HepG2 (cell line): Measurements from ENCODE around the gene ZNF169. TPM values are rescaled to one million over a fixed set of nuclear protein-coding genes. Genes with fewer than 3 reads are reported as not detected.

Experiments used
- ARID4A ChIP-seq: sonication (generic); formaldehyde crosslinking; IDR thresholded peaks from 2 replicates; pipeline ENCODE4 v1.5.0; 2020; ENCODE audit warnings: mild to moderate bottlenecking, missing genetic modification reagents, borderline replicate concordance
- CAMTA2 ChIP-seq: sonication (generic); formaldehyde crosslinking; IDR thresholded peaks from 2 replicates; pipeline ENCODE4 v1.4.0; 2020; ENCODE audit warnings: mild to moderate bottlenecking, missing genetic modification reagents, borderline replicate concordance
- DMAP1 ChIP-seq: IDR thresholded peaks from 2 replicates; pipeline ENCODE4 v1.6.1; 2016
- ESRRA ChIP-seq: sonication (generic); formaldehyde crosslinking; IDR thresholded peaks from 2 replicates; pipeline ENCODE4 v1.5.1; 2020; ENCODE audit warnings: mild to moderate bottlenecking, low read depth, missing genetic modification reagents
- FOSL1 ChIP-seq: sonication (generic); formaldehyde crosslinking; IDR thresholded peaks from 2 replicates; pipeline ENCODE4 v1.9.0; 2021; ENCODE audit warnings: missing genetic modification reagents, borderline replicate concordance
- GATAD2A ChIP-seq: IDR thresholded peaks from 2 replicates; pipeline ENCODE4 v1.6.1; 2016
- HES4 ChIP-seq: sonication (generic); formaldehyde crosslinking; IDR thresholded peaks from 2 replicates; pipeline ENCODE4 v1.9.0; 2021; ENCODE audit warnings: mild to moderate bottlenecking, missing genetic modification reagents, borderline replicate concordance
- HNRNPL ChIP-seq: fragments of 200-400 bp; formaldehyde crosslinking; IDR thresholded peaks from 2 replicates; pipeline ENCODE4 v1.6.1; 2017; ENCODE audit warnings: mild to moderate bottlenecking, low read depth, low read length
- HNRNPUL1 ChIP-seq: fragments of 200-400 bp; formaldehyde crosslinking; IDR thresholded peaks from 2 replicates; pipeline ENCODE4 v1.6.1; 2017; ENCODE audit warnings: low read depth, mild to moderate bottlenecking, low read length, moderate library complexity
- MYNN ChIP-seq: sonication (generic); formaldehyde crosslinking; IDR thresholded peaks from 2 replicates; pipeline ENCODE4 v1.4.0; 2020; ENCODE audit warnings: mild to moderate bottlenecking, low read depth, missing genetic modification reagents
- PLRG1 ChIP-seq: fragments of 450-650 bp; conservative IDR thresholded peaks from 2 replicates; pipeline ENCODE4 v1.6.1; 2016
- ZNF12 ChIP-seq: sonication (generic); formaldehyde crosslinking; IDR thresholded peaks from 2 replicates; pipeline ENCODE4 v1.5.0; 2020; ENCODE audit warnings: missing genetic modification reagents
- ZNF160 ChIP-seq: sonication (generic); formaldehyde crosslinking; IDR thresholded peaks from 2 replicates; pipeline ENCODE4 v1.8.0; 2022; ENCODE audit warnings: mild to moderate bottlenecking, inconsistent platforms, missing genetic modification reagents
- ZNF569 ChIP-seq: sonication (generic); formaldehyde crosslinking; IDR thresholded peaks from 2 replicates; pipeline ENCODE4 v1.5.0; 2020; ENCODE audit warnings: mild to moderate bottlenecking, missing genetic modification reagents, moderate library complexity, borderline replicate concordance
- ZNF652 ChIP-seq: IDR thresholded peaks from 2 replicates; pipeline ENCODE4 v1.6.1; 2016; ENCODE audit warnings: low read depth, borderline replicate concordance
- ZNF788 ChIP-seq: sonication (generic); formaldehyde crosslinking; IDR thresholded peaks from 2 replicates; pipeline ENCODE4 v1.5.0; 2020; ENCODE audit warnings: mild to moderate bottlenecking, missing genetic modification reagents, borderline replicate concordance
- ZNF879 ChIP-seq: sonication (generic); formaldehyde crosslinking; IDR thresholded peaks from 2 replicates; pipeline ENCODE4 v1.8.1; 2023; ENCODE audit warnings: missing genetic modification reagents
- polyA plus RNA-seq, 8 experiments: library from polyadenylated mRNA; depleted of rRNA in 3 of 8; stranded (reverse) in 7 of 8; unstranded in 1 of 8; fragments of >200 nt; fragmentation: Illumina TruSeq in 4 of 8; extraction: Trizol in 4 of 8; gene quantifications; 2 replicates each; pipeline versions ENCODE4 v1.2.1 to v1.2.3, GENCODE V29; 2011 to 2016; ENCODE audit warnings: low read depth in 4 of 8, missing spikeins in 1 of 8, mixed read lengths in 1 of 8; ENCODE audit not compliant: insufficient read depth in 1 of 8
- total RNA-seq, 5 experiments: library from RNA; depleted of rRNA; stranded (reverse); fragments of >200 nt; fragmentation: Illumina TruSeq; extraction: Trizol; gene quantifications; 2 replicates each; pipeline ENCODE4 v1.2.3, GENCODE V29; 2016; ENCODE audit warnings: low read depth in 1 of 5
- TF ChIP-seq, protein P1 (sequence below): sonication (generic); formaldehyde crosslinking; IDR thresholded peaks from 2 replicates; pipeline ENCODE4 v1.4.0; 2020; ENCODE audit warnings: missing genetic modification reagents
- TF ChIP-seq, protein P2 (sequence below): IDR thresholded peaks from 2 replicates; pipeline ENCODE4 v1.6.1; 2012; ENCODE audit warnings: low read length, improper control_type of control experiment

ZNF169 gene
- total and polyA plus RNA-seq, 2 of the 13 experiments (the other 11 are each of a cell fraction or from before 2014, with no cell fraction given), result 2.1 to 6.3 TPM

DNA sequence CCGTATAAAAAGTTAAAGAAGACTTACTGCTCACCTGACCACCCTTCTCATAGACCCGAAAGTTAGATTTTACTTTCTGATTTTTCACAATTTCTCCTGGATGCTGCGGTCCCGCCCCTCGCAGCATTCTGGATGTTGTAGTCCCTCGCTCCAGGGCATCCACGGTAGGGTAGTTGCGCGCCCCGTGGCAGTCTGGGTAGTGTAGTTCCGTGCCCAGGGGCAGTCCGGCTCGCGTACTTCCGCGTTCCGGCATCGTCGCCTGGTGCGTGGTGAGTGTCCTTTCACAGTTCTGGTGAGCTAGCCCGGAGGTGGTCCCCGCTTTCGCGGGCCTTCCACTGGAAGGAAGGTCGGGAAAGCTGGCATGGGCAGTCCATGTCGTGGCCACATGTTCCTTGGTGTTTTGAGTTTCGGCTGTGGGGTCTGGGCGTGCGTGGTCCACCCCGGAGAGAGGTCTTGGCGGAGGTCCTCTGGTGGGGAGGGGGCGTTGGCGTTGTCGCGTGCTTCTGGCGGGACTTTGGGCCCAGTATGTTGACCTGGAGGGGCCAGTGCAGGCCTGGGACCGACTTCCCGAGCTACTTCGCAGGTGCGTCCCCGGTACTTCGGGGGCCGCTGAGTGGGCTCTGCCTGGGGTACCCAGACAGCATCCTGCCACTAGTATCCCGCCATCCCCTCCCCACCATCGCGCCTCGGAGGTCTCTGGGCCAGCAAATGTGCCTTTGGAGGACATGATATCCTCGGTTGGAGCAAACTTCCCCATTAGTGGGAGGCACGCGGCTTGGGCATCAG lies at the start of gene ZNF169 (continued):
- TF ChIP-seq, protein P1, sequence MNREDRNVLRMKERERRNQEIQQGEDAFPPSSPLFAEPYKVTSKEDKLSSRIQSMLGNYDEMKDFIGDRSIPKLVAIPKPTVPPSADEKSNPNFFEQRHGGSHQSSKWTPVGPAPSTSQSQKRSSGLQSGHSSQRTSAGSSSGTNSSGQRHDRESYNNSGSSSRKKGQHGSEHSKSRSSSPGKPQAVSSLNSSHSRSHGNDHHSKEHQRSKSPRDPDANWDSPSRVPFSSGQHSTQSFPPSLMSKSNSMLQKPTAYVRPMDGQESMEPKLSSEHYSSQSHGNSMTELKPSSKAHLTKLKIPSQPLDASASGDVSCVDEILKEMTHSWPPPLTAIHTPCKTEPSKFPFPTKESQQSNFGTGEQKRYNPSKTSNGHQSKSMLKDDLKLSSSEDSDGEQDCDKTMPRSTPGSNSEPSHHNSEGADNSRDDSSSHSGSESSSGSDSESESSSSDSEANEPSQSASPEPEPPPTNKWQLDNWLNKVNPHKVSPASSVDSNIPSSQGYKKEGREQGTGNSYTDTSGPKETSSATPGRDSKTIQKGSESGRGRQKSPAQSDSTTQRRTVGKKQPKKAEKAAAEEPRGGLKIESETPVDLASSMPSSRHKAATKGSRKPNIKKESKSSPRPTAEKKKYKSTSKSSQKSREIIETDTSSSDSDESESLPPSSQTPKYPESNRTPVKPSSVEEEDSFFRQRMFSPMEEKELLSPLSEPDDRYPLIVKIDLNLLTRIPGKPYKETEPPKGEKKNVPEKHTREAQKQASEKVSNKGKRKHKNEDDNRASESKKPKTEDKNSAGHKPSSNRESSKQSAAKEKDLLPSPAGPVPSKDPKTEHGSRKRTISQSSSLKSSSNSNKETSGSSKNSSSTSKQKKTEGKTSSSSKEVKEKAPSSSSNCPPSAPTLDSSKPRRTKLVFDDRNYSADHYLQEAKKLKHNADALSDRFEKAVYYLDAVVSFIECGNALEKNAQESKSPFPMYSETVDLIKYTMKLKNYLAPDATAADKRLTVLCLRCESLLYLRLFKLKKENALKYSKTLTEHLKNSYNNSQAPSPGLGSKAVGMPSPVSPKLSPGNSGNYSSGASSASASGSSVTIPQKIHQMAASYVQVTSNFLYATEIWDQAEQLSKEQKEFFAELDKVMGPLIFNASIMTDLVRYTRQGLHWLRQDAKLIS (CRISPR knock-in tag), result no peak
- peak; percentile 11; the same call in 1 of the 2 replicates for TF ChIP-seq GATAD2A (CRISPR knock-in tag)
- TF ChIP-seq CAMTA2, result no peak
- TF ChIP-seq ZNF160 (CRISPR knock-in tag), result 0 out of 2 replicates have a peak, but pooled peaks have one; percentile 67
- no peak for TF ChIP-seq HNRNPUL1
- no peak for TF ChIP-seq ZNF652
- TF ChIP-seq ARID4A (CRISPR knock-in tag), result peak; percentile 90
- no peak for TF ChIP-seq FOSL1 (CRISPR knock-in tag)
- peak; percentile 74; the same call in 1 of the 2 replicates for TF ChIP-seq ESRRA (CRISPR knock-in tag)
- TF ChIP-seq ZNF12 (CRISPR knock-in tag), result no peak
- TF ChIP-seq ZNF569, result no peak
- TF ChIP-seq DMAP1, result peak; percentile 32; the same call in 1 of the 2 replicates
- TF ChIP-seq ZNF879 (CRISPR knock-in tag), result no peak
- TF ChIP-seq HNRNPL, result 0 out of 2 replicates have a peak, but pooled peaks have one; percentile 59
- TF ChIP-seq PLRG1, result no peak
- TF ChIP-seq, protein P2, sequence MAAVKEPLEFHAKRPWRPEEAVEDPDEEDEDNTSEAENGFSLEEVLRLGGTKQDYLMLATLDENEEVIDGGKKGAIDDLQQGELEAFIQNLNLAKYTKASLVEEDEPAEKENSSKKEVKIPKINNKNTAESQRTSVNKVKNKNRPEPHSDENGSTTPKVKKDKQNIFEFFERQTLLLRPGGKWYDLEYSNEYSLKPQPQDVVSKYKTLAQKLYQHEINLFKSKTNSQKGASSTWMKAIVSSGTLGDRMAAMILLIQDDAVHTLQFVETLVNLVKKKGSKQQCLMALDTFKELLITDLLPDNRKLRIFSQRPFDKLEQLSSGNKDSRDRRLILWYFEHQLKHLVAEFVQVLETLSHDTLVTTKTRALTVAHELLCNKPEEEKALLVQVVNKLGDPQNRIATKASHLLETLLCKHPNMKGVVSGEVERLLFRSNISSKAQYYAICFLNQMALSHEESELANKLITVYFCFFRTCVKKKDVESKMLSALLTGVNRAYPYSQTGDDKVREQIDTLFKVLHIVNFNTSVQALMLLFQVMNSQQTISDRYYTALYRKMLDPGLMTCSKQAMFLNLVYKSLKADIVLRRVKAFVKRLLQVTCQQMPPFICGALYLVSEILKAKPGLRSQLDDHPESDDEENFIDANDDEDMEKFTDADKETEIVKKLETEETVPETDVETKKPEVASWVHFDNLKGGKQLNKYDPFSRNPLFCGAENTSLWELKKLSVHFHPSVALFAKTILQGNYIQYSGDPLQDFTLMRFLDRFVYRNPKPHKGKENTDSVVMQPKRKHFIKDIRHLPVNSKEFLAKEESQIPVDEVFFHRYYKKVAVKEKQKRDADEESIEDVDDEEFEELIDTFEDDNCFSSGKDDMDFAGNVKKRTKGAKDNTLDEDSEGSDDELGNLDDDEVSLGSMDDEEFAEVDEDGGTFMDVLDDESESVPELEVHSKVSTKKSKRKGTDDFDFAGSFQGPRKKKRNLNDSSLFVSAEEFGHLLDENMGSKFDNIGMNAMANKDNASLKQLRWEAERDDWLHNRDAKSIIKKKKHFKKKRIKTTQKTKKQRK, result no peak
- peak; percentile 81; the same call in 1 of the 2 replicates for TF ChIP-seq ZNF788 (CRISPR knock-in tag)
- no peak; the same call in 1 of the 2 replicates for TF ChIP-seq HES4
- no peak for TF ChIP-seq MYNN (CRISPR knock-in tag)
